22Rv1 (cell line): Measurements from ENCODE around the gene SLC25A43.

Source experiments
- H3K27ac ChIP-seq: fragments of 450-650 bp; 2 replicates; pipeline ENCODE4 v1.5.1; 2017
- CTCF ChIP-seq: fragments of 450-650 bp; IDR thresholded peaks from 2 replicates; pipeline ENCODE4 v1.5.1; 2017; ENCODE audit warnings: mild to moderate bottlenecking
- ZFX ChIP-seq: fragments of 450-650 bp; IDR thresholded peaks from 2 replicates; pipeline ENCODE4 v1.6.1; 2017; ENCODE audit warnings: antibody characterized with exemption, borderline replicate concordance

Gene SLC25A43

DNA sequence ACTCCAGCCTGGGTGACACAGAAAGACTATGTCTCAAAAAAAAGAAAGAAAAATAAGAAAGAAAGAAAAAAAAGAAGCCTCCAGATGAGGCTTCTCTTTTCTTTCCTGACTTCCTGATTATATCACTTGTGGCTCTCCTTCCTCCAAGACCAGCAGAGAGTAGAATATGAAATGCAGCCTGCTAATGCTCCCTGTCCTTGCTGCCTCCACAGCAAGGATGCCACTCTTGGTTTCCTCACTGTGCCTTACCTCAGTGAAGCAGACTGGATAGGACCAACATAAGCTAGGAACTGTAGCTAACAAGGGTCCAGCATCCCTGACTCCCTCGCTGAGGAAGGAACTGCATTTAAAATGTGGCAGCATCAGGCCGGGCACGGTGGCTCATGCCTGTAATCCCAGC is 11.7 kb downstream of the SLC25A43 start:
- H3K27ac ChIP-seq = peak overlapping the region; percentile 67
- TF ChIP-seq ZFX = no peak

GRCh38 chrX:119411959-119412358 is 12.8 kb downstream of the SLC25A43 start:
- TF ChIP-seq ZFX (no peak), CTCF (no peak)
- H3K27ac ChIP-seq = no peak overlapping the region

- no peak overlapping the region for H3K27ac ChIP-seq
- TF ChIP-seq CTCF (no peak), ZFX (no peak)
Measured at GRCh38 chrX:119417376-119417775, 18.2 kb downstream of the SLC25A43 start.

DNA sequence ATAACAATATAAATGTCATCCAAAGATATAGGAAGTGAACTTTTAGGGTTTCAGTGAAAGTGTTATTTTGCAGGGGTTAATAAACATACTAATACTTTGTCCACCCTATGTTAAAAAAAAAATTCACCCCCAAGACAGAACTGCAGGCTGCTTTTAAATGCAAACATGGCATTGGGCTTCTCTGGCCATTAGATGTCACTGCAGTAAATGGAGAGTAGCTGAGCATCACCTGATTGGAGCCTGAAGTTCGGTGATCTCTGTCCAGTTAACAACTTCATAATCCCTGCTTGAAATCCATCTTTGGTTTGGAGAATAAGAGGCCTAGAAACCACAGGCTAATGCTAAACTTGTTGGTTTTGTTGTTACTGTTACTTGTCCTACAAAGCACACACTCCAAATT is 18.7 kb downstream of the SLC25A43 start:
- H3K27ac ChIP-seq = no peak overlapping the region
- TF ChIP-seq CTCF = peak; percentile 53
- TF ChIP-seq ZFX = no peak

GRCh38 chrX:119419146-119419545 is 20.0 kb downstream of the SLC25A43 start:
- TF ChIP-seq CTCF = no peak
- TF ChIP-seq ZFX = no peak
- no peak overlapping the region for H3K27ac ChIP-seq

- TF ChIP-seq CTCF = no peak
- no peak for TF ChIP-seq ZFX
- no peak overlapping the region for H3K27ac ChIP-seq
Measured at GRCh38 chrX:119419898-119420297, 20.8 kb downstream of the SLC25A43 start.

DNA sequence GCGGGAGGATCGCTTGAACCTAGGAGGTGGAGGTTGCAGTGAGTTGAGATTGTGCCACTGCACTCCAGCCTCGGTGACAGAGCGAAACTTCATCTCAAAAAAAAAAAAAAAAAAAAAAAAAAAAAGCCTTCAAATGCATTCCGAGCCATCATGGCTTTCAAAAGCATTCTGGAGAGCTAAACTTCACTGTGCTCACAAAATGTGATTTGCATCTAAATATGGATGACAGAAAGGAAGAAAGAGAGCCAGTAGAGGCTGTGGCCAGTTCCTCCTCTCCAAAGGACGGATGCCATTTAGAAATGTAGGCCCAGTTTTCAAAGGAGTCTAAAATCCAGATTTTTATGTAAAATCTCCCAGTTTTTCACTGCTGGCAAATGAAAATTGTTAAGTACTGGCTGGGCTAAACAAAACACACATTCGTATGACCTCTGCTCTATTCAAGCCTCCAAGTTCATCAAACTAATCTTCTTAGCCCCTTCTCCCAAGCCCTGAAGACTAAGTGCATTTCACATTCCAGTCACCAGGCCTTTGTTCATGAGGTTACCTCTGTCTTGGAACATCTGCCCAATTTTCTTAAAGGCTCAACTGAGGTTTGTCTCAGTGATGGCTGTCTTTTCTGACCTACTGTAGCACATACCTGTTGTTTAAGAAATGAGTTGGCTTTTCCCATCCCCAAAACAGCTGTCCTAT is 22.0 kb downstream of the SLC25A43 start:
- TF ChIP-seq ZFX (no peak), CTCF (no peak)
- H3K27ac ChIP-seq = no peak overlapping the region

DNA sequence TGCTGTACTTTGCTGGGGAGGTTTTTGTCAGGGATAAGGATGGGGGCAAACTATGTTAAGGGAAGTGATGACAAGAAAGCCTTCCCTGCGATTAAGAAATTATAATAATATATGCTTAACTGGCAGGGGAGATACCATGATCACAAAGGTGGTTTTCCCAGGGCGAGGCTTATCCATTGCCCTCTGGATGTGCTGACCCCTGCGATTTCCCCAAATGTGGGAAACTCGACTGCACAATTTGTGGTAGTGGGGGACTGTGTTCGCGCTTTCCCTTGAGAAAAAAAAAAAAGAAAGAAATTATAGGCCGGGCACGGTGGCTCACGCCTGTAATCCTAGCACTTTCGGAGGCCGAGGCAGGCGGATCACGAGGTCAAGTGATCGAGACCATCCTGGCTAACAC is 24.5 kb downstream of the SLC25A43 start:
- no peak for TF ChIP-seq CTCF
- TF ChIP-seq ZFX = no peak
- H3K27ac ChIP-seq = no peak overlapping the region
